ENCODE results near the gene BRCA1. TPM values are rescaled to one million over a fixed set of nuclear protein-coding genes. Genes with fewer than 3 reads are reported as not detected.
A peak's percentile ranks its signal among the peaks of the same experiment; 100 is the strongest.

Gene BRCA1
- total and polyA plus RNA-seq, 8 donors: 10.3 to 24.4 (median 18.4) TPM

GRCh38 chr17:43021741-43022512 is 103.2 kb downstream of the BRCA1 start, which contains the start of gene VAT1:
Gene VAT1 (minus strand): TSS chr17:43022385. CDS start chr17:43022322, 63 bp downstream.
- Histone ChIP-seq H3K4me3 (peak within 1 kb of the TSS; percentile 100), H3K27ac (peak within 1 kb of the TSS; percentile 88 to 90), H3K27me3 (no peaks in the 10 kb centered on the region), H3K4me1 (peaks cover 14 to 64% of the 10 kb centered on the region in 2 donors), H3K36me3 (peaks cover 0 to 16% of the 10 kb centered on the region in 2 donors), H3K9me3 (no peaks in the 10 kb centered on the region)
- DNase-seq (peak; percentile 78 to 97 (median 86)), ATAC-seq (peak; percentile 81)
- TF ChIP-seq CTCF (IDR thresholded peaks at IDR 0.05): no peak
- intact Hi-C loops (cut with DNase I): loop anchor here in 1 of 2 donors (10.0 kb wide), 1 partner anchor 293 kb away; no protein-coding TSS in a partner anchor

- H3K27me3 ChIP-seq: no peaks in the 10 kb centered on the region
- peak overlapping the region; percentile 88 to 90 for H3K27ac ChIP-seq
- no peaks in the 10 kb centered on the region for H3K9me3 ChIP-seq
- TF ChIP-seq CTCF (IDR thresholded peaks at IDR 0.05): no peak
- peaks cover 0 to 24% of the 10 kb centered on the region in 2 donors for H3K36me3 ChIP-seq
- peaks cover 14 to 73% of the 10 kb centered on the region in 2 donors for H3K4me1 ChIP-seq
- peak overlapping the region; percentile 100 for H3K4me3 ChIP-seq
- intact Hi-C loops (cut with DNase I): loop anchor here in 1 of 2 donors (10.0 kb wide), 1 partner anchor 294 kb away; no protein-coding TSS in a partner anchor
- peak in 3 of 4 donors; percentile 55 to 86 (median 85) for DNase-seq
- peak; percentile 37 for ATAC-seq
Observed at GRCh38 chr17:43020789-43021740, 104.1 kb downstream of the BRCA1 start.

DNA sequence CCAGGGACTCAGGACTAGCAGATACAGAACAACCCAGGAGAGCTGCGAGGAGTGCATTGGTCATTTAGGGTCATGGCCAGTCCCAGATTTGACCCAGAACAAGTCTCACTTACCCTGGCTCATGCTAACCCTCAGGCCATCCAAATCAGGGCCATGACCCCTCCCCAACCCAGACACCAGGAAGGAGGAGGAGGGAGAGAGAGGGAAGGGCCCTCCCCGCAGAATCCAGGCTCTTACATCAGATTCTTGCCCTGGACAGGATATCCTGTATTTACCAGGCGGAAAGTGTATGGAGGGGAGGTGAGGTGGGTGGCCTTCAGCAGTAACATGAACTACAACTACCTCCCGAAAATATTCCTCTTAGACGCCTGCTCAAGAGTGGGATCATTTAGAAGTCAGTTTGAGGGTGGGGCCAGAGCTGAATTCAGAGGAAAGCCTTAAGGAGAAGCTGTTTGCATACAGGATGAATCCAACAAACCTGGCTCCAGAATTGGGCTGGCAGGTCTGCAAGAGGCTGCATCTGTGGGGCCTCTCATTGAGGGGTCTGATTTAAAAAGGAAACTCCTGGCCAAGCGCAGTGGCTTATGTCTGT is 105.0 kb downstream of the BRCA1 start:
- intact Hi-C loops (cut with DNase I): loop anchor here in 1 of 2 donors (10.0 kb wide), 1 partner anchor 295 kb away; no protein-coding TSS in a partner anchor
- H3K27ac ChIP-seq: peak overlapping the region; percentile 88 to 90
- H3K9me3 ChIP-seq: no peaks in the 10 kb centered on the region
- no peak for ATAC-seq
- H3K27me3 ChIP-seq: no peaks in the 10 kb centered on the region
- no peak for DNase-seq
- H3K36me3 ChIP-seq: peaks cover 0 to 34% of the 10 kb centered on the region in 2 donors
- TF ChIP-seq CTCF (IDR thresholded peaks at IDR 0.05): no peak
- H3K4me3 ChIP-seq: peak overlapping the region in 1 of 2 donors; percentile 100
- peaks cover 14 to 82% of the 10 kb centered on the region in 2 donors for H3K4me1 ChIP-seq

DNA sequence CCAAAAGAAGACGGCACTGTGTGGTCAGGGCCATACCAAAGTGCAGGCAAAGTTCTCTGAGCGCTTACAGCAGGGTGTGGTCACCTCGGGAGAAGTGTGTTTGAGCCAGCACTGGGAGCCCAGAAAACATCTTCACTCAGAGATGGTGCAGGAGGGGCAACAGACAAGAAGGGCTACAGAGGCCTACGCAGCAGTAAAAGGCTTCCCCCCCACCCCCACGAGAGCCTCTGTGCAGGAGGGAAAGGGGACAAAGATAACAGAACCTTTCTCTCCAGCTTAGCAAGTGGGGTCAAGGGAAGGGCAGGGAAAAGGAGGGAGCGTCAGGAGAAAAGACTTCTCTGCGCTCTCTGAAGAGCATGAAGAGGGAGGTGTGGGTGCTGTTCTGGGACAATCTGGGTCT is 105.7 kb downstream of the BRCA1 start:
- H3K27ac ChIP-seq: peak overlapping the region; percentile 15 to 88
- TF ChIP-seq CTCF (IDR thresholded peaks at IDR 0.05): no peak
- no peaks in the 10 kb centered on the region for H3K9me3 ChIP-seq
- intact Hi-C loops (cut with DNase I): no loop called here
- no peaks in the 10 kb centered on the region for H3K27me3 ChIP-seq
- no peak for ATAC-seq
- peak overlapping the region in 1 of 2 donors; percentile 100 for H3K4me3 ChIP-seq
- H3K36me3 ChIP-seq: peaks cover 0 to 41% of the 10 kb centered on the region in 2 donors
- peaks cover 14 to 84% of the 10 kb centered on the region in 2 donors for H3K4me1 ChIP-seq
- DNase-seq: no peak
